Pancreas (tissue), 10 donors: ENCODE data around the gene DTX3. TPM values are rescaled to one million over a fixed set of nuclear protein-coding genes. Genes with fewer than 3 reads are reported as not detected.
"Not testable (repeated sequence)": the region's sequence is repeated elsewhere in the genome, so short reads cannot be mapped to it uniquely, and the experiment has no call there.

Experiments
- ATAC-seq, 4 donors: fragments of 200-7000 bp; cut with Tn5 transposase; one replicate each; pipeline versions ENCODE4 v1.8.0 to v1.9.1; 2020; ENCODE audit warnings: mild to moderate bottlenecking in 4 of 4, moderate library complexity in 4 of 4
- DNase-seq, 6 donors: peaks; one replicate each; pipeline ENCODE4 v3.0.0-alpha.2; 2020
- FAIRE-seq: peaks from 2 replicates; lab custom pipeline; 2012; peaks lifted over from hg19 to GRCh38; lab: Jason Lieb, UNC
- H3K27ac ChIP-seq, 4 donors: fragments of 200-600 bp; sonication (generic); 1 replicate in 3 of 4; 2 replicates in 1 of 4; pipeline versions ENCODE4 v1.5.0 to v1.8.0; 2020
- H3K27me3 ChIP-seq, 4 donors: fragments of 200-600 bp; one replicate each; pipeline ENCODE4 v1.8.0; 2021
- H3K36me3 ChIP-seq, 3 donors: fragments of 200-600 bp; sonication (generic) in 1 of 3; one replicate each; pipeline versions ENCODE4 v1.5.0 to v1.8.0; 2020 to 2021
- H3K4me1 ChIP-seq, 3 donors: fragments of 200-600 bp; one replicate each; pipeline ENCODE4 v1.8.0; 2021
- H3K4me3 ChIP-seq, 4 donors: fragments of 200-600 bp; sonication (generic) in 2 of 4; one replicate each; pipeline versions ENCODE4 v1.5.0 to v1.8.0; 2020 to 2021
- H3K9me3 ChIP-seq, 4 donors: fragments of 200-600 bp; one replicate each; pipeline ENCODE4 v1.8.0; 2021
- WGBS, 2 donors: extraction: QIAGEN DNeasy Blood & Tissue Kit; methylation state at CpG; one replicate each; pipeline ENCODE4 v1.1.7; 2013; 5-methylcytosine and 5-hydroxymethylcytosine counted together
- intact Hi-C, 3 donors: fragments of 100-400 bp; cut with DNase I; formaldehyde crosslinking; loops; one replicate each; pipeline versions ENCODE4 v1.11.1 to v1.14.2; 2022
- polyA plus RNA-seq, 2 donors: library from polyadenylated mRNA; stranded (reverse); fragments of 200-250 nt; gene quantifications; one replicate each; pipeline ENCODE4 v1.2.3, GENCODE V29; 2013
- total RNA-seq, 6 donors: library from RNA; stranded (reverse); fragmentation: NEBNext Ultra II Directional in 4 of 6; extraction: Animal tissue kit (Norgen Biotek cat#: 25700) in 4 of 6; gene quantifications; one replicate each; pipeline versions ENCODE4 v1.2.1 to v1.2.4, GENCODE V29; 2021 to 2023
- TF ChIP-seq, protein P1 (sequence below), 4 donors: fragments of 200-600 bp; sonication (generic) in 3 of 4; IDR thresholded peaks; one replicate each; pipeline versions ENCODE4 v1.5.0 to v1.8.0; 2021; ENCODE audit warnings: antibody characterized with exemption in 4 of 4
- donor health status: healthy with polysubstance abuse.
- donor health status: DM: no; HTN: no; CAD: no; lungs with moderate emphysema.
- donor health status: DM: no; HTN: no; CAD: no.
- donor health status: control.
- donor health status: control.
- donor health status: Bipolar disorder and iron deficiency.
- donor health status: DM: yes; HTN: yes; CAD: no.
- donor health status: DM: no; HTN: no; CAD: no.
- donor health status: DM: no; HTN: no; CAD: no.
- donor health status: DM: yes; HTN: yes; CAD: no.

Gene DTX3
- total and polyA plus RNA-seq, 8 donors = 9.0 to 71.7 (median 13.5) TPM

DNA sequence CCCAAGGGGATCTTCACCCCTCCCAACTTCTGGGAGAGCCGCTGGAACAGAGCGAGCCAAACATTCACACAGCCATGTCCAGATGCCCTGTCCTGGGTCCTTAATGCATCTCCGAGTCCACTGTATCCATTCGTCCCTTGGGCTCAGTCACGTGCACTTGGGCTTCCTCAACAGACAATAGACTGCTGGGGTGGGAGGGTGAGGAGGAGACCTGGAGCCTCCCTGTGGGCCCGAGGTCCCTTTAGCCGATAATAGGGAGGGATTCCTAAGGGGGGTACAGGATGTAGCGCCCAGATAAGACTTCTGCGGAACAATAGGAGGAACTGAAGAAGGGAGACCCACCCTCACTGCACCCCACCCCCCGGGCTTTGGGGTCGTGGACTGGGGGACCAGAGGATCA, 13.3 kb downstream of the DTX3 start:
- Histone ChIP-seq H3K9me3 (no peaks in the 10 kb centered on the region), H3K27me3 (peaks cover 0 to 9% (median 6%) of the 10 kb centered on the region in 4 donors), H3K4me3 (no peak overlapping the region), H3K4me1 (peaks cover 0 to 3% (median 0%) of the 10 kb centered on the region in 3 donors), H3K36me3 (no peaks in the 10 kb centered on the region), H3K27ac (no peak overlapping the region)
- DNase-seq = no peak
- 61 to 62% methylated on average over 11 of the region's 11 CpGs for WGBS, 2 donors
- no peak for ATAC-seq
- intact Hi-C loops = loop anchor here in 1 of 3 donors (2.0 kb wide), 1 partner anchor 37 kb away; no protein-coding TSS in a partner anchor
- no peak for FAIRE-seq
- TF ChIP-seq, protein P1, sequence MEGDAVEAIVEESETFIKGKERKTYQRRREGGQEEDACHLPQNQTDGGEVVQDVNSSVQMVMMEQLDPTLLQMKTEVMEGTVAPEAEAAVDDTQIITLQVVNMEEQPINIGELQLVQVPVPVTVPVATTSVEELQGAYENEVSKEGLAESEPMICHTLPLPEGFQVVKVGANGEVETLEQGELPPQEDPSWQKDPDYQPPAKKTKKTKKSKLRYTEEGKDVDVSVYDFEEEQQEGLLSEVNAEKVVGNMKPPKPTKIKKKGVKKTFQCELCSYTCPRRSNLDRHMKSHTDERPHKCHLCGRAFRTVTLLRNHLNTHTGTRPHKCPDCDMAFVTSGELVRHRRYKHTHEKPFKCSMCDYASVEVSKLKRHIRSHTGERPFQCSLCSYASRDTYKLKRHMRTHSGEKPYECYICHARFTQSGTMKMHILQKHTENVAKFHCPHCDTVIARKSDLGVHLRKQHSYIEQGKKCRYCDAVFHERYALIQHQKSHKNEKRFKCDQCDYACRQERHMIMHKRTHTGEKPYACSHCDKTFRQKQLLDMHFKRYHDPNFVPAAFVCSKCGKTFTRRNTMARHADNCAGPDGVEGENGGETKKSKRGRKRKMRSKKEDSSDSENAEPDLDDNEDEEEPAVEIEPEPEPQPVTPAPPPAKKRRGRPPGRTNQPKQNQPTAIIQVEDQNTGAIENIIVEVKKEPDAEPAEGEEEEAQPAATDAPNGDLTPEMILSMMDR (IDR thresholded peaks at IDR 0.05) = no peak

DNA sequence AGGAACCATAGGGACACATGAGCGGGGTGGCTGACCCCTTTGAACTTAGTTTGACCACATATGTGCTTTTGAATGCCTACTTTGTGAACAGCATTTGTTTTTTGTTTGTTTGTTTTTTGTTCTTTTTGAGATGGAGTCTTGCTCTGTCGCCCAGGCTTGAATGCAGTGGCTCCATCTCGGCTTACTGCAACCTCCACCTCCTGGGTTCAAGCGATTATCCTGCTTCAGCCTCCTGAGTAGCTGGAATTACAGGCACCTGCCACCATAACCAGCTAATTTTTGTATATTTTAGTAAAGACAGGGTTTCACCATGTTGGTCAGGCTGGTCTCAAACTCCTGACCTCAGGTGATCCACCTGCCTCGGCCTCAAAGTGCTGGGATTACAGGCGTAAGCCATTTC, 13.8 kb downstream of the DTX3 start:
- H3K27me3 ChIP-seq = peaks cover 0 to 14% (median 6%) of the 10 kb centered on the region in 4 donors
- not testable (repeated sequence) for H3K4me1 ChIP-seq

DNA sequence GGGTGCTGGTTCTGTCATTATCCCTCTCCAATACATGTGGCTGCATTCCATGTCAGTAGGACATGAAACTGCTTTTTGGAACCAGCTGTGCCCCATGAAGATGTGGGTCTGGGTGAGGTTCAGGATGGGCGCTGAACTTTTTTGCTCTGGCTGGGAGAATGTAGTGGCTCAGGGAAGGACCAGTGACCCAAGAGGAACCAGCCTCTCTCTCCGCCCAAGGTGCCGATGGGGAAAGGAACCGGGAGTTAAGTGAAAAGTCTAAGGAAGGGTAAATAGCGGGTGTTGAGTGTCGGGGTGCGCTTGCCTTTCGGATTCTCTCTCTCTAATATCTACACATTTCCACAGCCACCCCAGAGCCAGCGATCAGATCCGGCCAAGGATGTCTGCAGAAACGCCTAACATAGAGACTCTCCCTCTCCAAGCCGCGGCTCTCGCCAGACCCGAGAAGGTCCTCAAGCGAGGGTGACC, 14.4 kb downstream of the DTX3 start:
- TF ChIP-seq, protein P1 (IDR thresholded peaks at IDR 0.05) = no peak
- FAIRE-seq (no peak), DNase-seq (no peak), ATAC-seq (no peak)
- WGBS, 2 donors = 58 to 66% methylated on average over 16 of the region's 16 CpGs
- Histone ChIP-seq H3K4me3 (no peak overlapping the region), H3K36me3 (no peaks in the 10 kb centered on the region), H3K9me3 (no peaks in the 10 kb centered on the region), H3K4me1 (peaks cover 0 to 3% (median 0%) of the 10 kb centered on the region in 3 donors), H3K27ac (no peak overlapping the region), H3K27me3 (peaks cover 0 to 14% (median 6%) of the 10 kb centered on the region in 4 donors)
- intact Hi-C loops = loop anchor here in 1 of 3 donors (2.0 kb wide), 1 partner anchor 38 kb away; no protein-coding TSS in a partner anchor

More for the DNA sequence above, 13.8 kb downstream of the DTX3 start:
- not testable (repeated sequence) for H3K36me3 ChIP-seq, DNase-seq, H3K27ac ChIP-seq, ATAC-seq, H3K4me3 ChIP-seq, H3K9me3 ChIP-seq, FAIRE-seq
- intact Hi-C loops = loop anchor here in 1 of 3 donors (2.0 kb wide), 1 partner anchor 38 kb away; no protein-coding TSS in a partner anchor
- WGBS, 2 donors = 93 to 97% methylated on average over 6 of the region's 6 CpGs

DNA sequence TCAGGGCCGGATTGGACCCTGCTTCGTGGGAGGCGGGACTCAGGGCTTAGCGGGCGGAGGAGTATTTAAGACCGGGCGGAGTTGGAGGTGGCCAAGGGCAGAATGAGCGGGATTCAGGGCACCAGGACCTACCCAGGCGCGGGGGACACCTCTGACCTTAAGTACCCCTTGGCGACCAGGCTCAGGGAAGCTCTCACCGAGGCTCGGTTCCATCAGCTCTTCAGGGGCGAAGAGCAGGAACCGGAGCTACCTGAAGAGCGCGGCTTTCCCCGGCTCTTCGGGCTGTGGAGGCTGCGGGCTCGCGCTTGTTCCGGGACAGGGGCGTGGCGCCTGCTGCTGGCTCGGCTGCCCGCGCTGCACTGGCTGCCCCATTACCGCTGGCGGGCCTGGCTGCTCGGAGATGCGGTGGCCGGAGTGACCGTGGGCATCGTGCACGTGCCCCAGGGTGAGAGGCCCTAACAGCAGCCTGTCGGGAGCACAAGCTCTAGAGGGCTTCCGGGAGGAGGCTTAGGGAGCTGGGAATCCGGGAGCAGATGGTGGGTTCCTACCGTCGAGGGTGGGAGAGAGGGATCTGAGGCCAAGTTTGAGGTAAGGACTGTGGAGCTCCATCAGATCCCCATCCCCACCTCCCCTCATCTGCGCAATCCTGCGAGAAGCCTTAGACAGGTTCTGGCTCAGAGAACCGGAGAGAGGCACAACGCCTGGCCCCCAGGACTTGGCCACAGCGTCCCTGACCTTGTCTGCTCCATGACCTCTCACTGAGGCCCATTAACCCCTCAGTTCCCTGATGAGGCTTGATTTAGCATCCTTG, 15.0 kb downstream of the DTX3 start:
- 13 to 16% methylated on average over 46 of the region's 46 CpGs for WGBS, 2 donors
- Histone ChIP-seq H3K27me3 (peaks cover 0 to 14% (median 6%) of the 10 kb centered on the region in 4 donors), H3K9me3 (no peaks in the 10 kb centered on the region), H3K4me3 (peak overlapping the region in 1 of 4 donors; percentile 10), H3K36me3 (no peaks in the 10 kb centered on the region), H3K27ac (no peak overlapping the region), H3K4me1 (peaks cover 0 to 3% (median 0%) of the 10 kb centered on the region in 3 donors)
- intact Hi-C loops = loop anchor here in 2 of 3 donors (2.0 to 10.0 kb wide), 2 partner anchors 39 to 45 kb away; no protein-coding TSS in a partner anchor
- peak in 3 of 4 donors; percentile 31 to 64 (median 49) for ATAC-seq
- FAIRE-seq = no peak
- DNase-seq = peak in 2 of 6 donors; percentile 54 to 74
- TF ChIP-seq, protein P1 (IDR thresholded peaks at IDR 0.05) = no peak

DNA sequence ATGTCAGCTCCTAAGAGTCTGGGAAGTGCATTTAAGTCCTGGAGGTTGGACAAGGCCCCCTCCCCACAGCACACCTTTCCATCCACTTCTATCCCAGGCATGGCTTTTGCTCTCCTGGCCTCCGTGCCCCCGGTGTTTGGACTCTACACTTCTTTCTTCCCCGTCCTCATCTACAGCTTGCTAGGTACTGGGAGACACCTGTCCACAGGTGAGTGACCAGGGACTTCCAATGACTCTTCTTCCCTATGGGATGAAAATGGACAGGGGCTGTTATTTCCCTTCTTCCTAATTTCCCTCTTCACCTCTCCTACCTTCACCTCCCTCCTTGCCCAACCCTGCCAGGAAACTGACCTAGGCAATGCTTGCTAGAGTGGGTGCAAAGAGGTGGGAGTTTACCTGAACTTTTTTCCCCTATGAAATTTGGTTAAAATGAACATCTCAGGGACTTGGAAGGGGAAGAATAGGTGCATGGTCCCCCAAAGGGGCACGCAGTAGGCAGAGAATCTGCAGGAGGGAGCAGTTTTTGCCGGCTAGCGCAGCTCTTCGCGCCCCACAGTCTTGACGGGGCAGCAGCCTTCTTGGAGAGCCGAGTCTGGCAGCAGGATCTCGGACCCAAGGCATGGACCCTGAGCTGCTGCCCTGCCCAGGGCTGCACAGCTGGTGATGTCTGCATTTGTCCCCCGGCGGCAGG, 15.8 kb downstream of the DTX3 start:
- H3K27ac ChIP-seq = no peak overlapping the region
- H3K9me3 ChIP-seq = no peaks in the 10 kb centered on the region
- FAIRE-seq (no peak), DNase-seq (no peak), ATAC-seq (no peak)
- no peak overlapping the region for H3K4me3 ChIP-seq
- 16 to 19% methylated on average over 13 of the region's 13 CpGs for WGBS, 2 donors
- peaks cover 0 to 14% (median 6%) of the 10 kb centered on the region in 4 donors for H3K27me3 ChIP-seq
- H3K4me1 ChIP-seq = peaks cover 0 to 3% (median 0%) of the 10 kb centered on the region in 3 donors
- intact Hi-C loops = loop anchor here in 1 of 3 donors (10.0 kb wide), 1 partner anchor 46 kb away; no protein-coding TSS in a partner anchor
- TF ChIP-seq, protein P1 (IDR thresholded peaks at IDR 0.05) = no peak
- H3K36me3 ChIP-seq = no peaks in the 10 kb centered on the region
